ENCODE results near the gene PTPRK.

The PTPRK gene

DNA sequence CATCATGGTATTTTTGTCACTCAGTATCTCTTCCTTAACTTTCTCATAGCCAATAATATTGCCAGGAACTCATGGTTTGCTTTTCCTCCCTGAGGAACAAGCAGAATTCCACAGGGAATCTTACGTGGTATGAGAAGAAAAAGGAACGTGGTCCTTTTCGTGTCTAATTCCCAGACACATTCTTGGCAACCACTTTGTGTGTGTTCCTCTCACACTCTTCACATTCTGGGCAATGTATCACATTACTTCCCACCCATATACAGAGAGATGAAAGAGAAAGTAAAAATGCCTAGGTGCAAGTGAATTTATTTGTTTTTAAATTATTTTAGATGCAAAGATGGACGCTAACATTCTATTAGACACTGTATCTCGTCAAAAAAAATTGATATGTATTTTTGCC, 102.7 kb downstream of the PTPRK start:
- Histone ChIP-seq H3K9ac (ENCODE audit: low read length) (no peak overlapping the region), H3K4me3 (ENCODE audit: low read length) (no peak overlapping the region), H3K36me3 (ENCODE audit: control insufficient read depth, insufficient read depth, low read length) (no peaks in the 10 kb centered on the region), H4K5ac (ENCODE audit: low read length) (no peak overlapping the region), H2BK15ac (replicated peaks; ENCODE audit: low read depth) (no peak overlapping the region), H4K8ac (ENCODE audit: low read depth, low read length) (no peak overlapping the region), H2BK120ac (ENCODE audit: low read depth, low read length) (no peak overlapping the region), H3K18ac (ENCODE audit: low read length) (no peak overlapping the region), H3K79me2 (ENCODE audit: control insufficient read depth, insufficient read depth, low read length) (no peaks in the 10 kb centered on the region), H3K4ac (ENCODE audit: low read depth, low read length) (no peak overlapping the region), H2AK5ac (ENCODE audit: low read length) (no peak overlapping the region), H3K27me3 (ENCODE audit: insufficient read depth, low read length, poor library complexity) (no peaks in the 10 kb centered on the region), H2BK5ac (ENCODE audit: low read length) (no peak overlapping the region), H3K56ac (ENCODE audit: low read length) (no peak overlapping the region), H3K79me1 (ENCODE audit: low read length) (peaks cover 2% of the 10 kb centered on the region), H3K4me2 (ENCODE audit: low read length) (no peak overlapping the region), H3K4me1 (ENCODE audit: control insufficient read depth, low read depth, low read length) (no peaks in the 10 kb centered on the region), H3K27ac (ENCODE audit: low read depth, low read length) (no peak overlapping the region), H3K23ac (ENCODE audit: low read length) (no peak overlapping the region)
- no CpG with 5 or more reads among the region's 5 CpGs for WGBS (ENCODE audit: extremely low coverage, insufficient coverage, low lambda C conversion rate)
- DNase-seq = no peak

DNA sequence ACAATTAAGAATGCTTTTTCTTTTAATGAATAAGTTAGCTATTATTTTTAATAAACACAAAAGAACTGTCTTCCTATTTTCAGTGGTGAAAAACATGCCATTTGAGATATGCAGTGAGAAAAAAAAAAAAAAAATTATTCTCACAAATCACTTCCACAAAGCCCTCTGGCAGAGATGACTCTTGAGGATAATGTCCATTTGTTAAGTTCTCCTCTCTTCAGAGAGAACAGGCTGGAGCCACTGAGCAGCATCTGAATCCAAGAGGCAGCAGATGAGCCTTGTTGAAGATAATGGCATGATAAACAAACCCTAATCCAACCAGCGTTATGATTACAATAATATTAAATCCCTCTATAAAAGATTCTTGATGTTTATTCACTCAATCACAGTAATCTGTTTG, 105.0 kb downstream of the PTPRK start:
- no peaks in the 10 kb centered on the region for H3K4me1 ChIP-seq (ENCODE audit: control insufficient read depth, low read depth, low read length)
- H2BK120ac ChIP-seq (ENCODE audit: low read depth, low read length) = no peak overlapping the region
- no peak overlapping the region for H3K27ac ChIP-seq (ENCODE audit: low read depth, low read length)
- no peak overlapping the region for H2BK5ac ChIP-seq (ENCODE audit: low read length)
- no CpG with 5 or more reads among the region's 1 CpG for WGBS (ENCODE audit: extremely low coverage, insufficient coverage, low lambda C conversion rate)
- H2AK5ac ChIP-seq (ENCODE audit: low read length) = no peak overlapping the region
- no peak overlapping the region for H3K9ac ChIP-seq (ENCODE audit: low read length)
- H3K4me3 ChIP-seq (ENCODE audit: low read length) = no peak overlapping the region
- H3K56ac ChIP-seq (ENCODE audit: low read length) = no peak overlapping the region
- H3K23ac ChIP-seq (ENCODE audit: low read length) = no peak overlapping the region
- no peaks in the 10 kb centered on the region for H3K27me3 ChIP-seq (ENCODE audit: insufficient read depth, low read length, poor library complexity)
- no peak overlapping the region for H4K5ac ChIP-seq (ENCODE audit: low read length)
- H3K18ac ChIP-seq (ENCODE audit: low read length) = no peak overlapping the region
- no peak overlapping the region for H3K4ac ChIP-seq (ENCODE audit: low read depth, low read length)
- no peak for DNase-seq
- H3K79me1 ChIP-seq (ENCODE audit: low read length) = peaks cover 5% of the 10 kb centered on the region
- no peak overlapping the region for H2BK15ac ChIP-seq (replicated peaks; ENCODE audit: low read depth)
- H3K4me2 ChIP-seq (ENCODE audit: low read length) = no peak overlapping the region
- H4K8ac ChIP-seq (ENCODE audit: low read depth, low read length) = no peak overlapping the region
- no peaks in the 10 kb centered on the region for H3K79me2 ChIP-seq (ENCODE audit: control insufficient read depth, insufficient read depth, low read length)
- H3K36me3 ChIP-seq (ENCODE audit: control insufficient read depth, insufficient read depth, low read length) = no peaks in the 10 kb centered on the region

DNA sequence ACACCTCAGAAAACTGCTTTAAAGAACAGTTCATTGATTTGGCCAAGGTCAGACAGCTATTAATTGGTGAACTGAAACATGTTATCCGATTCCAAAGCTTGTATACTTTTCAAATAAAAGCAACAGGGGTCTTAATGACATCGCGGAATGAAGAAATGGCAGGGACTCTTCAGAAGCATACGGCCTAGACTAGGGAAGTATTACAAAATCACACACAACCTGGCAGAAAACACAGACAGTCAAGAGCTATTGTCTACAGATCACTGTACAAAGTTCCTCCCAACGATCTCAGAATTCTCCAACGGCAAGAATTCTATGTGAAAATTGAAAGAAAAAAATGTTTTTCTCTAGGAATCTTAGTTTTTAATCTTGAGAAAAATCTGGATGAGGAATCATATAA, 105.5 kb downstream of the PTPRK start:
- no peak overlapping the region for H3K4ac ChIP-seq (ENCODE audit: low read depth, low read length)
- H4K8ac ChIP-seq (ENCODE audit: low read depth, low read length) = no peak overlapping the region
- no peak overlapping the region for H3K23ac ChIP-seq (ENCODE audit: low read length)
- H3K9ac ChIP-seq (ENCODE audit: low read length) = no peak overlapping the region
- H2BK5ac ChIP-seq (ENCODE audit: low read length) = no peak overlapping the region
- H3K18ac ChIP-seq (ENCODE audit: low read length) = no peak overlapping the region
- H3K36me3 ChIP-seq (ENCODE audit: control insufficient read depth, insufficient read depth, low read length) = no peaks in the 10 kb centered on the region
- no peaks in the 10 kb centered on the region for H3K4me1 ChIP-seq (ENCODE audit: control insufficient read depth, low read depth, low read length)
- H3K27ac ChIP-seq (ENCODE audit: low read depth, low read length) = no peak overlapping the region
- H3K27me3 ChIP-seq (ENCODE audit: insufficient read depth, low read length, poor library complexity) = no peaks in the 10 kb centered on the region
- H3K79me2 ChIP-seq (ENCODE audit: control insufficient read depth, insufficient read depth, low read length) = no peaks in the 10 kb centered on the region
- H3K56ac ChIP-seq (ENCODE audit: low read length) = no peak overlapping the region
- H2AK5ac ChIP-seq (ENCODE audit: low read length) = no peak overlapping the region
- no peak overlapping the region for H3K4me2 ChIP-seq (ENCODE audit: low read length)
- DNase-seq = no peak
- H3K4me3 ChIP-seq (ENCODE audit: low read length) = no peak overlapping the region
- peaks cover 5% of the 10 kb centered on the region for H3K79me1 ChIP-seq (ENCODE audit: low read length)
- H2BK15ac ChIP-seq (replicated peaks; ENCODE audit: low read depth) = no peak overlapping the region
- H4K5ac ChIP-seq (ENCODE audit: low read length) = no peak overlapping the region
- no CpG with 5 or more reads among the region's 6 CpGs for WGBS (ENCODE audit: extremely low coverage, insufficient coverage, low lambda C conversion rate)
- H2BK120ac ChIP-seq (ENCODE audit: low read depth, low read length) = no peak overlapping the region

DNA sequence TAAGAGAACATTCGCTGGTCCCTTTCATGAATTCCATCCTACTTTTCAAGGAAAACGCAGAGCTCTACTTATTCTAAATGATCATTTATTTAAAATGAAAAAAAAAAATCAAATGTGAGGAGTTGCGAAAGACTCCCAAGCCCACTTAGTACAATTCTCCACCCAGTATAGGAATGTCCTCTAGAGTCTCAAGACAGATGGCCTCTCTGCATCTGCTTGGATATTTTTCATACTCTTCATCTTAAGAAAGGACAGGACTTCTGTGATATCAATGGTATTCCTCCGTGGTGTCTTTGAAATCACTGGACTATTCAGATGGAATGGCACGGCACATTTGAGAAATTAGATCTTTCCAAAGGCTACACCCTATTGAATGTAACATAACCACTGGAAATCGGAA, 107.1 kb downstream of the PTPRK start:
- WGBS (ENCODE audit: extremely low coverage, insufficient coverage, low lambda C conversion rate) = no CpG with 5 or more reads among the region's 6 CpGs
- Histone ChIP-seq H3K4me3 (ENCODE audit: low read length) (no peak overlapping the region), H2AK5ac (ENCODE audit: low read length) (no peak overlapping the region), H2BK120ac (ENCODE audit: low read depth, low read length) (no peak overlapping the region), H3K79me2 (ENCODE audit: control insufficient read depth, insufficient read depth, low read length) (no peaks in the 10 kb centered on the region), H3K36me3 (ENCODE audit: control insufficient read depth, insufficient read depth, low read length) (no peaks in the 10 kb centered on the region), H3K4me2 (ENCODE audit: low read length) (no peak overlapping the region), H3K4me1 (ENCODE audit: control insufficient read depth, low read depth, low read length) (no peaks in the 10 kb centered on the region), H4K8ac (ENCODE audit: low read depth, low read length) (no peak overlapping the region), H3K9ac (ENCODE audit: low read length) (no peak overlapping the region), H3K18ac (ENCODE audit: low read length) (no peak overlapping the region), H3K27me3 (ENCODE audit: insufficient read depth, low read length, poor library complexity) (no peaks in the 10 kb centered on the region), H3K56ac (ENCODE audit: low read length) (no peak overlapping the region), H2BK5ac (ENCODE audit: low read length) (no peak overlapping the region), H3K79me1 (ENCODE audit: low read length) (peaks cover 5% of the 10 kb centered on the region), H3K23ac (ENCODE audit: low read length) (no peak overlapping the region), H4K5ac (ENCODE audit: low read length) (no peak overlapping the region), H3K27ac (ENCODE audit: low read depth, low read length) (no peak overlapping the region), H2BK15ac (replicated peaks; ENCODE audit: low read depth) (no peak overlapping the region), H3K4ac (ENCODE audit: low read depth, low read length) (no peak overlapping the region)
- no peak for DNase-seq

DNA sequence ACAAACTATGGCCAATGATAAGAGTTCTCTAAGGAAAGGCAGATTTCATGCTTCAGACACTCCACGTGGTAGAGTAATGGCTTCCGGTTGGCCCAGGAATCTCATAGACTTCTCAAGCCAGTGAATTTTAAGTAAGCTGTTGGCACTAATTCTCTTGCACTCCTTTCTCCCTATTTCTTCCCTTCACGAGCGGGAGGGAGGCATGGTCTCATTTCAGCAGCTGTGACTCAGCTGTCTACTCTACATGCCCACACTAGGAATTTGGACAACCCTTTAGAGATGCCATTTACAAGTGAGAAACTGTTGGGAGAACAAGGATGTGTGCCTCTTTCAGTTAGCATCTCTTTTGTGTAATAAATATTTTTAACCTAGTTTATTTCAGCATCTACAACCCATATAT, 107.7 kb downstream of the PTPRK start:
- Histone ChIP-seq H3K4me2 (ENCODE audit: low read length) (no peak overlapping the region), H4K5ac (ENCODE audit: low read length) (no peak overlapping the region), H3K4me3 (ENCODE audit: low read length) (no peak overlapping the region), H3K9ac (ENCODE audit: low read length) (no peak overlapping the region), H3K4ac (ENCODE audit: low read depth, low read length) (no peak overlapping the region), H3K79me1 (ENCODE audit: low read length) (peaks cover 5% of the 10 kb centered on the region), H3K18ac (ENCODE audit: low read length) (no peak overlapping the region), H2AK5ac (ENCODE audit: low read length) (no peak overlapping the region), H2BK120ac (ENCODE audit: low read depth, low read length) (no peak overlapping the region), H3K4me1 (ENCODE audit: control insufficient read depth, low read depth, low read length) (no peaks in the 10 kb centered on the region), H3K79me2 (ENCODE audit: control insufficient read depth, insufficient read depth, low read length) (no peaks in the 10 kb centered on the region), H3K36me3 (ENCODE audit: control insufficient read depth, insufficient read depth, low read length) (no peaks in the 10 kb centered on the region), H3K27me3 (ENCODE audit: insufficient read depth, low read length, poor library complexity) (no peaks in the 10 kb centered on the region), H3K27ac (ENCODE audit: low read depth, low read length) (no peak overlapping the region), H2BK15ac (replicated peaks; ENCODE audit: low read depth) (no peak overlapping the region), H4K8ac (ENCODE audit: low read depth, low read length) (no peak overlapping the region), H2BK5ac (ENCODE audit: low read length) (no peak overlapping the region), H3K23ac (ENCODE audit: low read length) (no peak overlapping the region), H3K56ac (ENCODE audit: low read length) (no peak overlapping the region)
- WGBS (ENCODE audit: extremely low coverage, insufficient coverage, low lambda C conversion rate) = no CpG with 5 or more reads among the region's 4 CpGs
- no peak for DNase-seq

DNA sequence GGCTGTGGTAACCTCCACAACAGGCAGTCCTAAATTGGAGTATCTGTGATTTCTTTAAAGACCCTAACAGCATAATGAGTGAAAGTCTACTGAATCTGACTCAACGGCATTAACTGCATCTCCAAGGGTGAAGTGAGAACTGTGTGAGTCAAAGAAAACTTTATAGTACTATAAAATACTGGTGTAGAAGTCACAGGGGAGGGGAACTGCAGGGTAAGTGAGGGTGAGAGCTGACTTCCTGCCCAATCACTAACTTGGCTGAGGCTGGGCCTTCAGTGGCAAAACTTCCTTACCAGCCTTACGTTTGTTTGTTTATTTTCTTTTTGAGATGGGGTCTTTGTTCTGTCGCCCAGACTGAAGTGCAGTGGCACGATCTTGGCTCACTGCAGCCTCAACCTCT, 109.8 kb downstream of the PTPRK start:
- no peak overlapping the region for H3K9ac ChIP-seq (ENCODE audit: low read length)

More for the DNA sequence above, 109.8 kb downstream of the PTPRK start:
- Histone ChIP-seq H4K8ac (ENCODE audit: low read depth, low read length) (no peak overlapping the region), H2AK5ac (ENCODE audit: low read length) (no peak overlapping the region), H3K4me3 (ENCODE audit: low read length) (no peak overlapping the region), H3K79me1 (ENCODE audit: low read length) (peaks cover 5% of the 10 kb centered on the region), H3K36me3 (ENCODE audit: control insufficient read depth, insufficient read depth, low read length) (no peaks in the 10 kb centered on the region), H3K27ac (ENCODE audit: low read depth, low read length) (no peak overlapping the region), H2BK5ac (ENCODE audit: low read length) (no peak overlapping the region), H2BK15ac (replicated peaks; ENCODE audit: low read depth) (no peak overlapping the region), H3K18ac (ENCODE audit: low read length) (no peak overlapping the region), H3K4ac (ENCODE audit: low read depth, low read length) (no peak overlapping the region), H3K23ac (ENCODE audit: low read length) (no peak overlapping the region), H3K4me1 (ENCODE audit: control insufficient read depth, low read depth, low read length) (no peaks in the 10 kb centered on the region), H3K56ac (ENCODE audit: low read length) (no peak overlapping the region), H3K79me2 (ENCODE audit: control insufficient read depth, insufficient read depth, low read length) (no peaks in the 10 kb centered on the region), H2BK120ac (ENCODE audit: low read depth, low read length) (no peak overlapping the region), H3K27me3 (ENCODE audit: insufficient read depth, low read length, poor library complexity) (no peaks in the 10 kb centered on the region), H3K4me2 (ENCODE audit: low read length) (no peak overlapping the region), H4K5ac (ENCODE audit: low read length) (no peak overlapping the region)
- no CpG with 5 or more reads among the region's 4 CpGs for WGBS (ENCODE audit: extremely low coverage, insufficient coverage, low lambda C conversion rate)
- no peak for DNase-seq

All from mesendoderm (in vitro differentiated cells).